Esophagus squamous epithelium (tissue), 5 donors: ENCODE measurements around the gene ENGASE. TPM values are rescaled to one million over a fixed set of nuclear protein-coding genes. Genes with fewer than 3 reads are reported as not detected.

Source experiments
- DNase-seq: peaks from one replicate; lab custom pipeline; 2025; lab: John Stamatoyannopoulos, UW
- H3K27ac ChIP-seq, 4 donors: fragments of 200-600 bp; sonication (generic); one replicate each; pipeline ENCODE4 v1.5.1; 2016 to 2019; ENCODE audit warnings: mild to moderate bottlenecking in 1 of 4
- H3K27me3 ChIP-seq, 4 donors: fragments of 200-600 bp; sonication (generic); 1 replicate in 3 of 4; 2 replicates in 1 of 4; pipeline versions ENCODE4 v1.5.1 to v1.6.0; 2017 to 2021; ENCODE audit warnings: antibody characterized with exemption in 1 of 4
- H3K36me3 ChIP-seq, 3 donors: fragments of 200-600 bp; sonication (generic); one replicate each; pipeline ENCODE4 v1.5.1; 2016 to 2019
- H3K4me1 ChIP-seq, 3 donors: fragments of 200-600 bp; sonication (generic); one replicate each; pipeline ENCODE4 v1.5.1; 2017 to 2019
- H3K4me3 ChIP-seq, 4 donors: fragments of 200-600 bp; sonication (generic); 1 replicate in 3 of 4; 2 replicates in 1 of 4; pipeline ENCODE4 v1.5.1; 2016 to 2019; ENCODE audit warnings: mild to moderate bottlenecking in 2 of 4, moderate library complexity in 1 of 4
- H3K9me3 ChIP-seq, 3 donors: fragments of 200-600 bp; sonication (generic); one replicate each; pipeline ENCODE4 v1.5.1; 2016 to 2019
- CTCF ChIP-seq, 6 experiments: fragments of 450-650 bp in 4 of 6; fragments of 200-600 bp in 2 of 6; sonication (generic) in 2 of 6; IDR thresholded peaks; one replicate each; pipeline ENCODE4 v1.5.1; 2016 to 2019; ENCODE audit warnings: antibody characterized with exemption in 6 of 6, mild to moderate bottlenecking in 4 of 6, moderate library complexity in 4 of 6
- POLR2A ChIP-seq, 4 donors: fragments of 450-650 bp; IDR thresholded peaks; one replicate each; pipeline ENCODE4 v1.6.1; 2017; ENCODE audit warnings: antibody characterized with exemption in 4 of 4, mild to moderate bottlenecking in 4 of 4, moderate library complexity in 3 of 4
- WGBS, 2 donors: methylation state at CpG; one replicate each; pipeline ENCODE4 v1.1.5; 2018; 5-methylcytosine and 5-hydroxymethylcytosine counted together
- intact Hi-C: fragments of 100-400 bp; cut with DNase I; formaldehyde crosslinking; loops from one replicate; pipeline ENCODE4 v1.15.0; 2022
- total RNA-seq, 4 donors: library from RNA; depleted of rRNA; stranded (reverse); fragments of >200 nt; gene quantifications; one replicate each; pipeline ENCODE4 v1.1.0, GENCODE V29; 2016
- donor health status: DM: yes; HTN: yes; CAD: no.

Gene ENGASE
- total RNA-seq, 4 donors from 2014 or later: 6.0 to 32.2 (median 9.5) TPM

DNA sequence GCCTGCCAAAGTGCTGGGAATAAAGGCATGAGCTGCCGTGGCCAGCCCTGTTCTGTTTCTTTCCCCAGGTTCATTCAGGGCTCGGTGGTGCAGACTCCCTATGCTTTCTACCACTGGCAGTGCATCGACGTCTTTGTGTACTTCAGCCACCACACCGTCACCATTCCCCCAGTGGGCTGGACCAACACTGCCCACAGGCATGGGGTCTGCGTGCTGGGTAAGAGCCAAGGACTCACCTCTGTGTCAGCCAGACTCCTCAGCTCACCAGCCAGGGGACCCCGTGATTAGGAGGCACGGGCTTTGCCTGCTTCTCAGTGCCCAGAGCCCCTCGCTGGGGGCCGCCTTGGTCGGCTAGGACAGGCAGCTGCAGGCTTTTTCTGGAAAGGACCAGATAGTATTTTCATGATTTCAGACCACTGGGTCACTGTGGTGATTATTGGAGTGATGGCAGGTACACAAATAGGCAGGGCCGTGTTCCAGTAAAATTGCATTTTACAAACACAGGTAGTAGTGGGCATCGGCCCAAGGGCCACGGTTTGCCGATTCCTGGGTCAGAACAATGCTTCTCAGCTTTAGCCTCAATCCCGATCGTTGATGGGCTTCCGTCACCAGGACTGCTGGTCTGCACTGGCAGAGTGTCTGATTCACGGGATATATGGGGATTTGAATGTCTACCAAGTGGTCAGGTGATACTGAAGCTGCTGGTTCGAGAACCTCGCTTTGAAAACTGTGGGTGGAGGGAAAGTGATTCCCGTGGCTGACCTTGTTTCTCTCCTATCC lies 5.0 kb downstream of the ENGASE start:
- no peak for DNase-seq
- no peak overlapping the region for H3K4me3 ChIP-seq
- H3K27me3 ChIP-seq: no peaks in the 10 kb centered on the region
- H3K36me3 ChIP-seq: peaks cover 17 to 68% (median 21%) of the 10 kb centered on the region in 3 donors
- no peak overlapping the region for H3K27ac ChIP-seq
- no peaks in the 10 kb centered on the region for H3K9me3 ChIP-seq
- WGBS, 2 donors: 90 to 92% methylated on average over 10 to 12 of the region's 22 CpGs
- TF ChIP-seq CTCF (IDR thresholded peaks at IDR 0.05) (no peak), POLR2A (IDR thresholded peaks at IDR 0.05) (no peak)
- intact Hi-C loops: no loop called here
- H3K4me1 ChIP-seq: peaks cover 8 to 33% (median 11%) of the 10 kb centered on the region in 3 donors

DNA sequence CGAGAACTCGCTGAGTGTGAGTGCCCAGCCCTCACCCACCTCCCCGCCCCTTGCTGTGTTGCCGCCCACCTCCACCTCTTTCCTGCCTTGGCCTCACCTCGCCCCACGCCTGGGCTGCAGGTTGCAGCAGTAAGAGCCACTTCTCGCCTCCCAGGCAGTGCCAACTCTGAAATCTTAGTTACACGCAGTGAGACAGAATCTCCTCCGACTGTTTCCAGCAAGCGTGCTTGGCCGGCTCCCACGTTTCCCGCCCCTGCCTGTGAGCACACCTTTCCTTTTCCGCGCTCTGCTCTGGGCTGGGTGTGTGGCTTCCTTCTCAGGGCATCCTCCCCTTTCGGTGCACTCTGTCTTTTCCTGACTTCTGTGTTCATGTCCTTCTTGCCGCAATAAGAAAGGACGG lies 5.7 kb downstream of the ENGASE start:
- H3K36me3 ChIP-seq: peaks cover 18 to 75% (median 21%) of the 10 kb centered on the region in 3 donors
- no peak overlapping the region for H3K4me3 ChIP-seq
- intact Hi-C loops: no loop called here
- H3K9me3 ChIP-seq: no peaks in the 10 kb centered on the region
- H3K27ac ChIP-seq: no peak overlapping the region
- H3K4me1 ChIP-seq: peaks cover 6 to 29% (median 11%) of the 10 kb centered on the region in 3 donors
- no peaks in the 10 kb centered on the region for H3K27me3 ChIP-seq
- TF ChIP-seq POLR2A (IDR thresholded peaks at IDR 0.05): no peak
- no peak for TF ChIP-seq CTCF (IDR thresholded peaks at IDR 0.05)
- whole genome bisulfite sequencing, 2 donors: 82 to 86% methylated on average over 15 to 17 of the region's 18 CpGs
- no peak for DNase-seq

- Histone ChIP-seq H3K27me3 (no peaks in the 10 kb centered on the region), H3K27ac (no peak overlapping the region), H3K4me3 (no peak overlapping the region), H3K4me1 (peaks cover 1 to 24% (median 6%) of the 10 kb centered on the region in 3 donors), H3K9me3 (no peaks in the 10 kb centered on the region), H3K36me3 (peaks cover 21 to 80% (median 22%) of the 10 kb centered on the region in 3 donors)
- no peak for DNase-seq
- intact Hi-C loops: no loop called here
- WGBS, 2 donors: 95 to 96% methylated on average over 7 to 11 of the region's 17 CpGs
- TF ChIP-seq POLR2A (IDR thresholded peaks at IDR 0.05) (no peak), CTCF (IDR thresholded peaks at IDR 0.05) (no peak)
Measured at GRCh38 chr17:79080761-79081290, 6.2 kb downstream of the ENGASE start.

- TF ChIP-seq CTCF (IDR thresholded peaks at IDR 0.05): no peak
- no peak for TF ChIP-seq POLR2A (IDR thresholded peaks at IDR 0.05)
- intact Hi-C loops: no loop called here
- DNase-seq: no peak
- H3K4me1 ChIP-seq: peaks cover 0 to 15% (median 0%) of the 10 kb centered on the region in 3 donors
- no peaks in the 10 kb centered on the region for H3K27me3 ChIP-seq
- H3K9me3 ChIP-seq: no peaks in the 10 kb centered on the region
- WGBS, 2 donors: 49 to 77% methylated on average over 5 of the region's 20 CpGs
- H3K4me3 ChIP-seq: no peak overlapping the region
- H3K27ac ChIP-seq: no peak overlapping the region
- peaks cover 21 to 89% (median 22%) of the 10 kb centered on the region in 3 donors for H3K36me3 ChIP-seq
Measured at GRCh38 chr17:79081571-79082276, 7.1 kb downstream of the ENGASE start.
